ENCODE results near the gene RAB11FIP4.

DNA sequence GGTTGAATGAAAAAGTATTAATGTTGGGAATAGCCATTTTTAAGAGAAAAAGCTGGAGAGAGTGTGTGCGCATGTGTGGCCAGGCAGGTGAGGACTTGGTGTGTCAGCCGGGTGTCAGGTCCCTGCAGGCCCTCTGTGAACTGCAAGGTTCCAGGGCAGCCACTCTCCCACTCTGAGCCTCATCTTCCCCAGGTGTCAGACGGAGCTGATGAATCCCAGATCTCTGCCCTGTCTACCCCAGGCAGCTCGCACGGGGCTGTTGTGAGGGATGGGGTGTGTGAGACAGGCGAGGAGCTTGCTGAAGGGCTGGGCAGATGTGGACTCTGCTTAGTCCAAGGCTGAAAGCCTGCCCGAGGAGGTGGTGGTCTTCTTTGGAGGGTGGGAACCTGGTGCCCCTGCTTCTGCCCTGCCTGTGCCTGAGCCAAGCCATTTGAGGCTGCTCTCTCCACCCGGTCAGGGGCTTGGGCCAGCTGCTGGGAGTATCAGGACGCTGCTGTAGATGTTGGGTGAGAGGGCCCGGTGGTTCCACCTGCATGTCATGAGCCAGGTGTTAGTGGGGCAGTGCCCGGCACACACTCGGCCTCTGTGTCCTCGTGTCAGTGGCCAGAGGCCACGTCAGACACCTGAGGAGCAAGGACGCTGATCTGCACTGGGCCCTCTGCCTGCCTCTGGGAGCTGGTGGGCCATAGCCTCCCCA lies 122.4 kb downstream of the RAB11FIP4 start:
- TF ChIP-seq, protein P1, sequence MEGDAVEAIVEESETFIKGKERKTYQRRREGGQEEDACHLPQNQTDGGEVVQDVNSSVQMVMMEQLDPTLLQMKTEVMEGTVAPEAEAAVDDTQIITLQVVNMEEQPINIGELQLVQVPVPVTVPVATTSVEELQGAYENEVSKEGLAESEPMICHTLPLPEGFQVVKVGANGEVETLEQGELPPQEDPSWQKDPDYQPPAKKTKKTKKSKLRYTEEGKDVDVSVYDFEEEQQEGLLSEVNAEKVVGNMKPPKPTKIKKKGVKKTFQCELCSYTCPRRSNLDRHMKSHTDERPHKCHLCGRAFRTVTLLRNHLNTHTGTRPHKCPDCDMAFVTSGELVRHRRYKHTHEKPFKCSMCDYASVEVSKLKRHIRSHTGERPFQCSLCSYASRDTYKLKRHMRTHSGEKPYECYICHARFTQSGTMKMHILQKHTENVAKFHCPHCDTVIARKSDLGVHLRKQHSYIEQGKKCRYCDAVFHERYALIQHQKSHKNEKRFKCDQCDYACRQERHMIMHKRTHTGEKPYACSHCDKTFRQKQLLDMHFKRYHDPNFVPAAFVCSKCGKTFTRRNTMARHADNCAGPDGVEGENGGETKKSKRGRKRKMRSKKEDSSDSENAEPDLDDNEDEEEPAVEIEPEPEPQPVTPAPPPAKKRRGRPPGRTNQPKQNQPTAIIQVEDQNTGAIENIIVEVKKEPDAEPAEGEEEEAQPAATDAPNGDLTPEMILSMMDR (conservative IDR thresholded peaks at IDR 0.05; ENCODE audit: low read length), result no peak
- no peak for TF ChIP-seq EZH2phosphoT487 (IDR thresholded peaks at IDR 0.05; ENCODE audit: borderline replicate concordance)
